Prostate gland (tissue), 2 donors: ENCODE data around the gene MTA1. TPM values are rescaled to one million over a fixed set of nuclear protein-coding genes. Genes with fewer than 3 reads are reported as not detected.

Experiments used
- DNase-seq: peaks from one replicate; pipeline ENCODE4 v3.0.0-alpha.2; 2019; ENCODE audit warnings: low spot score
- H3K27ac ChIP-seq, 2 donors: fragments of 200-600 bp; sonication (generic); 2 replicates each; pipeline ENCODE4 v1.5.1; 2017 to 2019
- H3K27me3 ChIP-seq: fragments of 200-600 bp; sonication (generic); replicated peaks from 2 replicates; pipeline ENCODE4 v1.5.1; 2019; ENCODE audit not compliant: insufficient read depth
- H3K36me3 ChIP-seq, 2 donors: fragments of 200-600 bp; sonication (generic); 1 replicate in 1 of 2; 2 replicates in 1 of 2; pipeline versions ENCODE4 v1.5.1 to v1.8.1; 2017 to 2019
- H3K4me1 ChIP-seq: fragments of 200-600 bp; sonication (generic); replicated peaks from 2 replicates; pipeline ENCODE4 v1.5.1; 2019
- H3K4me3 ChIP-seq, 2 donors: fragments of 200-600 bp; sonication (generic); 2 replicates each; pipeline ENCODE4 v1.5.1; 2017 to 2019
- H3K9me3 ChIP-seq: fragments of 200-600 bp; sonication (generic); 2 replicates; pipeline ENCODE4 v1.5.1; 2017
- CTCF ChIP-seq, 4 experiments: fragments of 200-600 bp in 2 of 4; fragments of 450-650 bp in 2 of 4; sonication (generic) in 2 of 4; IDR thresholded peaks; 1 replicate in 3 of 4; 2 replicates in 1 of 4; pipeline ENCODE4 v1.5.1; 2016 to 2019; ENCODE audit warnings: antibody characterized with exemption in 4 of 4, mild to moderate bottlenecking in 2 of 4, moderate library complexity in 2 of 4
- POLR2A ChIP-seq: fragments of 450-650 bp; IDR thresholded peaks from one replicate; pipeline ENCODE4 v1.6.1; 2016; ENCODE audit warnings: antibody characterized with exemption, mild to moderate bottlenecking
- POLR2AphosphoS5 ChIP-seq: sonication (generic); formaldehyde crosslinking; IDR thresholded peaks from one replicate; pipeline ENCODE4 v1.6.1; 2017; ENCODE audit warnings: antibody characterized with exemption
- WGBS: methylation state at CpG from one replicate; pipeline ENCODE4 v1.1.5; 2018; 5-methylcytosine and 5-hydroxymethylcytosine counted together
- intact Hi-C: fragments of 100-400 bp; cut with DNase I; formaldehyde crosslinking; loops from one replicate; pipeline ENCODE4 v1.14.2; 2022
- total RNA-seq, 2 donors: library from RNA; depleted of rRNA; stranded (reverse); fragments of >200 nt; gene quantifications; one replicate each; pipeline ENCODE4 v1.1.0, GENCODE V29; 2016

MTA1 gene
- total RNA-seq, 2 donors from 2014 or later: 58.9 to 155 TPM

DNA sequence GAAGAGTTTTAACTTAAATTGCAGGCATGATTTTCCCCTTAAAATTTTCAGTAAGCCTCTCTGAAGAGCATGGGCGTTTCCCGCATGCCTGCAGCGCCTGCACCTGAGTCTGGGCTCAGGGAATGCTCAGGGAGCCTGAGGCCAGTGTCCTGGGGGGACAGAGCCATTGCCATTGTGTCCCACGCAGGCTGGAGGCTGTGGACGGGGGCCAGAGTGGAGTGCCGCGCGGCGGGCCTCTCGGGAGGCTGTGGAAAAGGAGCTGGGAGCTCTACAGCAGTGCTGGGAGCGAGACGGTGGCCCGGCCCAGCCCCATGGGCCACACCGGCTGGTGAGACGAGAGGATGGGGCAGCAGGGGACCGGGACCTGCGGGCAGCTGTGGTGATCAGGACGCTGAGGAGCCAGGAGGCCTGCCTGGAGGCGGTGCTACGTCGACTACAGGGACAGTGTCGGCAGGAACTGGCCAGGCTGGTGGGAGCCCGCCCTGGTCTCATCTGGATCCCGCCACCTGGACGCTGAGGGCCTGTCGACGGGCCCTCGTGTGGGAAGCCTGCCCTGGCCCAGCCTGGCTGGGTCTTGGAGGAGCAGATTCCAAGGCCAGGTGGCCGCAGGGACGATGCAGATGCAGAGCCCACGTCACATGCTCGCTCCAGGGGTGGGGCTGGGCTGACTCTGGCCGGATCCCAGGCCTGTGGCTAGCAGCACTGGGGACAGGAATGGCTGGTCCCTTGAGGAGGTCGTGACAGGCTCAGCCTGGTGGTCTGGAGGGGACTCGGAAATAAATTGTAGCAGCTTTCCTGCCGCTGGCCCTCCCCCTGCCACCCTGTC lies 79.0 kb downstream of the MTA1 start:
- no peak overlapping the region for H3K4me3 ChIP-seq
- TF ChIP-seq POLR2AphosphoS5 (no peak), CTCF (IDR thresholded peaks at IDR 0.05) (no peak), POLR2A (no peak)
- WGBS: 83% methylated on average over 36 of the region's 36 CpGs

DNA sequence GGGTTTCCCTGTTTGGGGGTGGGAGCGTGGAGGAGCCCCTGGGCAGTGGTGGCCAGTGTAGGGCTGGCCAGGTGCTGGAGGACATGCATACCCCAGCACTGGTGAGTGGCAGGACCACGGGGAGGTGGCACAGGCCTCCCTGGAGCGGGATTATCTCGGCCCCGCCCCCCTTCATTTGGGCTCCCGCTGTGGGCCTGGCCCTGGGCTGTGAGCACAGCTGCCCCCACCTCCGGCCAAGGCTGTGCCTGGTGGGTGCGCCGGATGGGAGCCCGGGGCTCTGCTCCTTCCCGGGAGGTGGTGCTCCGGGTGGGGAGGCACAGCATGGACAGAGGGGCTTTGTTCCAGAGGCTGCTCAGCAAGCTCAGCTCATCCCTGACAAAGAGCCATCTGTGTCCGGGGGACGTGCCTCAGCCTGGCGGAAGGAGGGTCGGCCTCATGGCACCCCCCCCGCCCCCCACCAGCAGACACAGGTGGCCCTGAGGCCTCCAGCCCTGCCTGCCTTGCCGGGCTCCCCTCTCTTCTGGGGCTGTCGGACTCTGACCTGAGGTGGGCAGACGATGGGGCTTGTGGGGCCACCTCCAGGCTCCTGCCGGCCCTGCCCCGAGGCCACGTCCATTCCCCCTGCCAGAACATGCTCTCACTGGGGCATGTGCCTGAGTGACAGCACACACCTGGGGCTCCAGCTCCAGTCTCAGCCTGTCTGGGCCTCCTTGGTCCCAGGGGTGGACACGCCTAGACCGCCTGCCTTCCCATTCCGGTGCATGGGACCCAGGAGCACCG lies 79.8 kb downstream of the MTA1 start:
- Histone ChIP-seq H3K36me3 (no peaks in the 10 kb centered on the region), H3K27ac (no peak overlapping the region), H3K27me3 (no peaks in the 10 kb centered on the region), H3K9me3 (no peaks in the 10 kb centered on the region), H3K4me3 (no peak overlapping the region), H3K4me1 (no peaks in the 10 kb centered on the region)
- no peak for TF ChIP-seq CTCF (IDR thresholded peaks at IDR 0.05)
- DNase-seq: no peak
- intact Hi-C loops: no loop called here
- 38% methylated on average over 17 of the region's 27 CpGs for WGBS

More for the DNA sequence above, 79.0 kb downstream of the MTA1 start:
- intact Hi-C loops: no loop called here
- Histone ChIP-seq H3K9me3 (no peaks in the 10 kb centered on the region), H3K27me3 (no peaks in the 10 kb centered on the region), H3K36me3 (no peaks in the 10 kb centered on the region), H3K4me1 (no peaks in the 10 kb centered on the region), H3K27ac (no peak overlapping the region)
- DNase-seq: no peak

- TF ChIP-seq CTCF (IDR thresholded peaks at IDR 0.05) (no peak), POLR2A (no peak), POLR2AphosphoS5 (no peak)
- DNase-seq: no peak
- 75% methylated on average over 18 of the region's 21 CpGs for WGBS
- Histone ChIP-seq H3K36me3 (no peaks in the 10 kb centered on the region), H3K27ac (no peak overlapping the region), H3K9me3 (no peaks in the 10 kb centered on the region), H3K4me1 (no peaks in the 10 kb centered on the region), H3K27me3 (no peaks in the 10 kb centered on the region), H3K4me3 (no peak overlapping the region)
- intact Hi-C loops: no loop called here
Observed at GRCh38 chr14:105500036-105500725, 80.6 kb downstream of the MTA1 start.

GRCh38 chr14:105500726-105501101 lies 81.1 kb downstream of the MTA1 start:
- Histone ChIP-seq H3K9me3 (no peaks in the 10 kb centered on the region), H3K27me3 (no peaks in the 10 kb centered on the region), H3K36me3 (no peaks in the 10 kb centered on the region), H3K4me1 (no peaks in the 10 kb centered on the region), H3K4me3 (no peak overlapping the region), H3K27ac (no peak overlapping the region)
- no peak for TF ChIP-seq POLR2AphosphoS5
- TF ChIP-seq CTCF (IDR thresholded peaks at IDR 0.05): no peak
- TF ChIP-seq POLR2A: no peak
- 76% methylated on average over 10 of the region's 10 CpGs for WGBS
- intact Hi-C loops: no loop called here
- no peak for DNase-seq
